IPS-11a (cell line): ENCODE results near the gene INHBC.
"Not testable (repeated sequence)": the region's sequence is repeated elsewhere in the genome, so short reads cannot be mapped to it uniquely, and the experiment has no call there.

Source experiments
- H3K4me3 ChIP-seq: one replicate; pipeline ENCODE4 v1.5.1; 2013; ENCODE audit warnings: low read depth, low read length, control low read depth

Gene INHBC

GRCh38 chr12:57434517-57435223, at the start of gene INHBC:
Gene INHBC (plus strand): TSS chr12:57434784. CDS start chr12:57434887, 103 bp downstream.
- no peak within 1 kb of the TSS for H3K4me3 ChIP-seq

- H3K4me3 ChIP-seq: no peak overlapping the region
Measured at GRCh38 chr12:57385586-57385985, 49.0 kb upstream of the INHBC start.

GRCh38 chr12:57386187-57386720, 48.3 kb upstream of the INHBC start:
- H3K4me3 ChIP-seq: no peak overlapping the region

GRCh38 chr12:57388425-57388824, 46.2 kb upstream of the INHBC start:
- no peak overlapping the region for H3K4me3 ChIP-seq

GRCh38 chr12:57389033-57389432, 45.6 kb upstream of the INHBC start:
- H3K4me3 ChIP-seq: no peak overlapping the region

- no peak overlapping the region for H3K4me3 ChIP-seq
Measured at GRCh38 chr12:57390174-57390573, 44.4 kb upstream of the INHBC start.

- no peak overlapping the region for H3K4me3 ChIP-seq
Measured at GRCh38 chr12:57395121-57395520, 39.5 kb upstream of the INHBC start.

- H3K4me3 ChIP-seq: no peak overlapping the region
Measured at GRCh38 chr12:57397441-57397840, 37.1 kb upstream of the INHBC start.

GRCh38 chr12:57399718-57400463, 34.7 kb upstream of the INHBC start:
- H3K4me3 ChIP-seq: not testable (repeated sequence)

- no peak overlapping the region for H3K4me3 ChIP-seq
Measured at GRCh38 chr12:57401165-57401564, 33.4 kb upstream of the INHBC start.

- not testable (repeated sequence) for H3K4me3 ChIP-seq
Measured at GRCh38 chr12:57402156-57402555, 32.4 kb upstream of the INHBC start.

GRCh38 chr12:57404966-57405640, 29.5 kb upstream of the INHBC start:
- no peak overlapping the region for H3K4me3 ChIP-seq

- H3K4me3 ChIP-seq: no peak overlapping the region
Measured at GRCh38 chr12:57410534-57410933, 24.1 kb upstream of the INHBC start.

GRCh38 chr12:57414160-57414559, 20.4 kb upstream of the INHBC start:
- H3K4me3 ChIP-seq: not testable (repeated sequence)

GRCh38 chr12:57415088-57415487, 19.5 kb upstream of the INHBC start:
- no peak overlapping the region for H3K4me3 ChIP-seq

GRCh38 chr12:57416039-57416996, 18.3 kb upstream of the INHBC start:
- H3K4me3 ChIP-seq: no peak overlapping the region

GRCh38 chr12:57418255-57418654, 16.3 kb upstream of the INHBC start:
- no peak overlapping the region for H3K4me3 ChIP-seq

- no peak overlapping the region for H3K4me3 ChIP-seq
Measured at GRCh38 chr12:57419495-57419894, 15.1 kb upstream of the INHBC start.

- no peak overlapping the region for H3K4me3 ChIP-seq
Measured at GRCh38 chr12:57420482-57420881, 14.1 kb upstream of the INHBC start.

- not testable (repeated sequence) for H3K4me3 ChIP-seq
Measured at GRCh38 chr12:57426948-57427347, 7.6 kb upstream of the INHBC start.
